Endometrium (tissue), 2 donors: ENCODE data around the gene SLC16A3.
"Not testable (repeated sequence)": the region's sequence is repeated elsewhere in the genome, so short reads cannot be mapped to it uniquely, and the experiment has no call there.

ENCODE experiments used
- FAIRE-seq: peaks from 2 replicates; lab custom pipeline; 2012; peaks lifted over from hg19 to GRCh38; lab: Jason Lieb, UNC
- donor health status: control.
- donor health status: control.

The SLC16A3 gene

GRCh38 chr17:82228842-82229697 is at the start of gene SLC16A3:
TSS of gene SLC16A3 (plus strand) at chr17:82229042. CDS start at chr17:82236009, 6,967 bp downstream.
- no peak for FAIRE-seq

GRCh38 chr17:82179412-82179811 is 49.4 kb upstream of the SLC16A3 start:
- FAIRE-seq = no peak

GRCh38 chr17:82179946-82180475 is 48.8 kb upstream of the SLC16A3 start:
- no peak for FAIRE-seq

DNA sequence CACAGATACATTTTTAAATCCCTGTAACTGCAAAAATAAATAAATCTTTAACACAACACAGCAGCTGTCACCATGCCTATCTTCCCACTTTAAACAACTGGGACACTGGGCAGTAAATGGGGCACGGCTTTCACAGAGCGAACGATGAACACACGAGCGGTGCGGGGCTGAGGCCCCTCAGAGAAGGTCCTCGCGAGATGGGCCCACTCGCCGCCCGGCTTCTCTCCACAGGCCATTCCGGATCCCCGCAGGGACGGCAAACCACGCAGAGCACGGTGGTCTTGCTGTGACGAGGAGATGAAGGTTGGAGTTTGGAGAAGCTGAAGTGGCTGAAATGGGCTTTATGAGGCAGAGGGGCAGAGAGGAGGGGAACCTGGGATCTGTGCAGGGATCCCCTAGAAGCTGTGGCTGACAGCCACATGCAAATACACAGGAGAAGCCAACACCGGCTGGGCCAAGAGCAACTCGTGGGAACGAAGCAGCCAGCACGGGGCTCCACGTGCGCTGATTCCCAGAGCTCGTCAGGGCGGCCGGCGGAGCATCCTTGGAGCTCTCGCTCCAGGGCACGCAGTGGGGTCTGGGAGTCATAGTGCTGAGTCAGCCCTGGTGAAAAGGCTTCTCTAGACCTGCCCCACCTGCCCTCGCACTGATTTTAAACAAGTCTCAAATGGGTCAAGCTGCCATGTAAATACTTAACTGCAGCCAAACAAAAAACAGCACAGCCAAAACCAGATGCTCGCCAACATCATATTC is 47.9 kb upstream of the SLC16A3 start:
- FAIRE-seq = no peak

- FAIRE-seq = no peak
Observed at GRCh38 chr17:82184761-82185160, 44.1 kb upstream of the SLC16A3 start.

DNA sequence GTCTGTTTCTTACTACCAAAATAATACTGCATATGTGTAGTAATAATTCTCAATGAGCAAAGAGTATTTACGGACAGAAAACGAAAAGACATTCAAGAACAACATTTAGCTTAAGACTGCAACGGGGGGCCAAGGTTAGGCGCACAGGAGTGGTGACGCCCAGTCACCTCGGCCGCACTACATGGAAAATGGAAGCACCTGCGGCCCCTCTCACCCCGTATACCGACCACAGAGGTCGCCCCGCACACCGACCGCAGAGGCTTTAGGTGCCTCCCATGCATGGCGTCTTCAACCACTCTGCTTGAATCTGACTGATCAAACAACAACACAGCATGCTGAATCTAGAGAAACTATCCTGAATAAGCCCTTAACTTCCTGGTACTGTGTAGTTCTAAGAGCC is 42.6 kb upstream of the SLC16A3 start:
- FAIRE-seq = no peak

- FAIRE-seq = no peak
Observed at GRCh38 chr17:82187500-82187899, 41.3 kb upstream of the SLC16A3 start.

DNA sequence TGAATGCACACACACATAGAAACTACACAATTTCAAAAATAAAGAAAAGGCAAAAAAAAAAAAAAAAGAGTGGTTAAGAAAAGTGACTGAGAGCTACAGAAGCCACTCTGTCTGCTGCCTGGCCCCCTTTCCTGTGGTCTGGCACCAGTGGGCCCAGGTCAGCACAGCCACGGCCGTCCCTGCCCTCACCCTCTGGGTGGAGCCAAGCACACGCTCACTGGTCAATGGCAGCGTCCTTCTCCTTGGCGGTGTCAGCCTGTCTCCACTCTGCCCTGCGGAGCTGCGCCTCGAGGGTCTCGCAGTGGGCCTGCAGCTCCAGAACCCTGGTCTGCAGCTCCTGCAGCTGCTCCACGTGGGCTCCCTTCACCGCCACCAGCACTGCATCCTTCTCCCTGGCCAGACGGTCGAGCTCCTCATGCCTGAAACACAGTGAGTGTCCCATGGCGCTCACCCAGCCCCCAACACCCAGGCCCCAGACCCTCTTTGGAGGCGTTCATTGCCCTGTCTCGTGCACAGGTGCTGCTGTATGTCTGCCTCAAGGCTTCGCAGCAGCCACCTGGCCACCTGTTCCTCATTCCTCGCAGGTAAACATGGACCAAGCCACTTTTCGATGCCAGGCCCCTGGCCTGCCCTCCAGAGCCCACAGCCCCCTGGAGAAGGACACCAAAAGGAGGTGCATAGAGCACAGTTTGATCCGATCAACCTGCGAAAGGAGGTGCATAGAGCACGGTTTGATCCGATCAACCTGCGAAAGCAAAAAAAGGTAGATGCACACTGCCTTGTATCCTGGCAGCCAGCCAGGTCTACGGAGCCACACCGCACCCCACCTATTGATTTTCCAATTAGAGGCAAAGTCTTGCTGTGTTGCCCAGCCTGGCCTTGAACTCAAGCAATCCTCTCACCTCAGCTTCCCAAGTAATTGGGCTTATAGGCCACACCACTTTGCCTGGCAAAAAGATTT is 40.6 kb upstream of the SLC16A3 start:
- no peak for FAIRE-seq

GRCh38 chr17:82193050-82193449 is 35.8 kb upstream of the SLC16A3 start:
- not testable (repeated sequence) for FAIRE-seq

GRCh38 chr17:82193520-82194220 is 35.2 kb upstream of the SLC16A3 start:
- no peak for FAIRE-seq

- no peak for FAIRE-seq
Observed at GRCh38 chr17:82194765-82195164, 34.1 kb upstream of the SLC16A3 start.

DNA sequence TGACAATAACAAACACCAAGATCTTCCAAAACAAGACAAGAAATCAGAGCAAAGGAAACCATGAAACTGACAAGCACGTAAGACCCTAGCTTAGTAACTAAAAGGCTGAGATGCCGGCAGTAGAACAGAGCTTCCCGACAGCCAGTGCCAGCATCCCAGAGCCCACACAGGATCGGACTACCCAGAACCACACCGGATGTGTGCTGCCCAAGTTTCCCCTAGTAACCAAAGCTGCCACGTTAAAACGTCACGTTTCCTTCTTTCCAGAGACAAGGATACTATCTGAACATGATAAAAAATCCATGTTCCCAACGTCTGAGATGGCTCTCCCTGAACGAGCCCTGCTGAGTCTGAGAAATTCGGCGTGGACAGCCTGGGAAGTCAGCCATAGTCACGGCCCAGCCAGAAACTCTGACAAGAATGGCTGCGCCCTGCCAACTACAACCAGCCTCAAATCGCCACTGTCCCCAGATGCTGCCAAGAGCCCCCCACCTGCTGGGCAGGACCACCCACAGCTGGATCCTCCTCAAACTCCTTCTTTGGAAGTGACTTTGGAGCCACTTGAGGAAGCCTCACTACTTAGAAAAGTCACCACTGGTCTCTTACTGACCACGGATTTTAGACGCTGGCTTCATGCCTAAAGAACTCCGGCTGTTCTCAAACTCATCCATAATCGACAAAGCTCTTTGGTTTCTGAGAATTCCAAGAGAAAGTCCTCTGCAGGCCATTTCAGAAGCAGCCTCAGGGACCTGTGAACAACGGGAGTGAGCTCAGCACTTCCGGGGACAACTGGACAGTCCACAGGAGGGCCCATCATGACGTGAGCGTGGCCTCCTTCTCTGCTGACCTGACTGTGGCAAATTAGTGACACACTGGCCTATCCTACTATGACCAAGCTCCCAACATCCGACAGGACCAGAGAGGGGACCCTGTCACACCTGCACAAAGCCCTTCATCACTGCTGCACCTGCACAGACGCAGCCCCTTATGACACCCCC is 32.9 kb upstream of the SLC16A3 start:
- no peak for FAIRE-seq

- FAIRE-seq = no peak
Observed at GRCh38 chr17:82198092-82198491, 30.8 kb upstream of the SLC16A3 start.

- no peak for FAIRE-seq
Observed at GRCh38 chr17:82199496-82199895, 29.3 kb upstream of the SLC16A3 start.

DNA sequence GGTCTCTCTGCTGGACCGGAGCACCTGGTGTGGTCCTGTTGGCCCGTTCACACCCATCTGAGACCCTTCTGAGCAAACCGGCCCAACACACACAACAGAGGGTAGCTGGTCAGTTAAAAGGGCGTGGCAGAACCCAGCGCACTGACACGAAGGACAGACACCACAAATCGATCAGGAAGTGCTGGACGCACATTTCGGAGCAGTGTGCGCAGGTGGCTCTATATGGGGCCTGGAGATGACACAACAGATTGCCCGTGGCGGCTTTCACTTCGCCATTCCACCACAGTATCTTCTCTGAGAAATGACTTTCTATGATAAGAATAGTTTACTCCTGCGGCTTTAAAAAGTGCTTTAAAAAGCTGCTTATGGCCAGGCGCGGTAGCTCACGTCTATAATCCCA is 28.7 kb upstream of the SLC16A3 start:
- no peak for FAIRE-seq

DNA sequence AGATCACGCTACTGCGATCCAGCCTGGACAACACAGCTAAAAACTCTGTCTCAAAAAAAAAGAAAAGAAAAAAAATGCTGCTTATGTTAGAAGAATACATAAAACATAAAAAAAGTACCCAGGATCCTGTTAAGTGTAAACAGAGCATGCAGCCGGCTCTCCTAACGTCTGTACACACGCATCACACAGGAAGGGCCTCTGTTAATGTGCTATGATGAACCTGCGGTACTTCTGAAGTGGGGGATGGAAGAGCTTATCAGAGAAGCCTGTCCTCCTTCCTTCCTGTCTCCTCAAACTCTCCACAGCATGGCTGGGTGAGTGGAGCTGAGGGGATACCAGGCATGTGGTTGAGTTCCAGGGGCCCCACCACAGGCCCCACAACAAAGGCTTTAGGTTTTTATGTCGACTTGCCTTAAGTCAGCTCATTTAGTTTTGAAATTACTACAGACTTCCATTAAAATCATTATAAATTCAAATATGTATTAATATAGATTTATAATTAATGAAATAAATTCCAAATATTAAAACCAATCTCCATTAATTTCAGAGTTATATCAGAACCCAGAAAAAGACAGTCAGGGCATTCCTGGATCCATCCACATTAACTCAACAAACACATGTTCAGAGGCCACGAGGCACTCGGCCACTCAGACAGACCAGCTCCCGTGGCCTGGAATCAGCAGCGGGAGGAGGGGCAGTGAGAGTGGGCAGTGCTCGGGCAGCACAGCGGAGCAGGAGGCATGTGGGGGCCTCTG is 27.9 kb upstream of the SLC16A3 start:
- no peak for FAIRE-seq

DNA sequence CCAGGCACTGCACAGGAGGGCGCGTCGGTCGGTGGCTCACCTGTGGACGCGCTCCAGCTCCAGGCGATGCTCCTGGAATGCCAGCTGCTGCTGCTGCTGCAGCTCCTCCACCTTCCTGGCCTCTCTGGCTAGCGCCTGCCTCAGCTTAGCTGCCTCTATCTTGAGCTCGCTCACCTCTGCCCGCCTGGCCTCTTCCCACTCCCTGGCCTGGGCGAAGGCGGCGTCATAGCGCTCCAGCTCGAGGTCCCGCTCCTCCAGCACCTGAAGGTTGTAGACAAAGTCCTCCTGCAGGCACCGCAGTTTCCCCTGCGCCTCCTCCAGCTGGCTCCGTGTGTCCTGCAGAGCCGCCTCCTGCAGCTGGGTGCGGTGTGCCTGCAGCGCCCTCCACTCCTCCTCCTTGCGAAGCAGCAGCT is 27.3 kb upstream of the SLC16A3 start:
- FAIRE-seq = no peak

- no peak for FAIRE-seq
Observed at GRCh38 chr17:82202981-82203380, 25.9 kb upstream of the SLC16A3 start.

GRCh38 chr17:82203920-82204319 is 24.9 kb upstream of the SLC16A3 start:
- FAIRE-seq = no peak
